ENCODE measurements around the gene EME1. TPM values are rescaled to one million over a fixed set of nuclear protein-coding genes. Genes with fewer than 3 reads are reported as not detected.

EME1 gene
- total and polyA plus RNA-seq, 2 experiments from 2014 or later: 14.4 to 15.9 TPM

DNA sequence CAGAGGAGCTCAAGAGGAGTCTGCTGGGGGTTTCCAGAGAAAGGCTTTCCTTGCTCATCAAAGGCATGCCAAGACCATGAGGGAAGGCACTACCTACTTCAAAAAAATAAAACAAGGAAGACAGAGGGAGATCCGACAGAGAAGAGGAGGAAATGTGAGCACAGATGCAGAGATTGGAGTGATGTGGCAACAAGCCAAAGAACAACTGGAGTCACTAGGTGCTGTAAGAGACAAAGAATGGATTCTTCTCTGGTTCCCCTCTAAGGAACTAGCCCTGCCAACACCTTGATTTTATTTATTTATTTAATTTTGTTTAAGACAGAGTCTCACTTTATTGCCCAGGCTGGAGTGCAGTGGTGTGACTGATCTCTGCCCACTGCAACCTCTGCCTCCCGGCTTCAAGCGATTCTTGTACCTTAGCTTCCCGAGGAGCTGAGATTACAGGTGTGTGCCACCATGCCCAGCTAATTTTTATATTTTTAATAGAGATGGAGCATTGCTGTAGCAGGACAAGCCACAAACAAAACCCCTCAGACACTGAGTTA lies 39.2 kb downstream of the EME1 start:
- H2AFZ ChIP-seq: no peak overlapping the region
- Mint-ChIP-seq H3K4me1 (no peaks in the 10 kb centered on the region; the same call in 2 of the 3 replicates), H3K27ac (no peak overlapping the region), H3K4me3 (no peak overlapping the region), H3K27me3 (ENCODE audit: insufficient read depth, low read depth, poor library complexity) (no peaks in the 10 kb centered on the region), H3K9me3 (no peaks in the 10 kb centered on the region; the same call in 2 of the 3 replicates), H3K36me3 (ENCODE audit: low read depth) (no peaks in the 10 kb centered on the region)
- H3K36me3 ChIP-seq (ENCODE audit: insufficient read depth): no peaks in the 10 kb centered on the region
- ATAC-seq (no peak), DNase-seq (ENCODE audit: low spot score) (no peak)
- no peaks in the 10 kb centered on the region for H3K27me3 ChIP-seq (ENCODE audit: insufficient read depth)
- H3K4me1 ChIP-seq (ENCODE audit: insufficient read depth): no peaks in the 10 kb centered on the region
- H3K4me2 ChIP-seq: no peak overlapping the region
- H3F3A ChIP-seq (replicated peaks; ENCODE audit: low read depth): no peaks in the 10 kb centered on the region
- H3K27ac ChIP-seq (ENCODE audit: low read depth): no peak overlapping the region
- no peaks in the 10 kb centered on the region for H4K20me1 ChIP-seq (replicated peaks; ENCODE audit: insufficient read depth)
- TF ChIP-seq EZH2 (IDR thresholded peaks at IDR 0.05; ENCODE audit: low read depth, unreplicated experiment) (no peak), ZNF462 (CRISPR knock-in tag; IDR thresholded peaks at IDR 0.05) (no peak), REST (IDR thresholded peaks at IDR 0.05; ENCODE audit: unreplicated experiment) (no peak), JUNB (IDR thresholded peaks at IDR 0.05; ENCODE audit: unreplicated experiment) (no peak), STAT1 (IDR thresholded peaks at IDR 0.05; ENCODE audit: unreplicated experiment) (no peak), CREB1 (CRISPR knock-in tag; IDR thresholded peaks at IDR 0.05; ENCODE audit: low read depth) (no peak), NANOG (IDR thresholded peaks at IDR 0.05; ENCODE audit: borderline replicate concordance) (no peak), POLR2AphosphoS5 (IDR thresholded peaks at IDR 0.05; ENCODE audit: low read depth) (no peak), EZH2phosphoT487 (IDR thresholded peaks at IDR 0.05; ENCODE audit: unreplicated experiment) (no peak), ZNF331 (CRISPR knock-in tag; IDR thresholded peaks at IDR 0.05; ENCODE audit: low read depth) (no peak), ETS1 (IDR thresholded peaks at IDR 0.05) (no peak), ZNF114 (CRISPR knock-in tag; IDR thresholded peaks at IDR 0.05) (no peak)
- TF ChIP-seq, protein P1, sequence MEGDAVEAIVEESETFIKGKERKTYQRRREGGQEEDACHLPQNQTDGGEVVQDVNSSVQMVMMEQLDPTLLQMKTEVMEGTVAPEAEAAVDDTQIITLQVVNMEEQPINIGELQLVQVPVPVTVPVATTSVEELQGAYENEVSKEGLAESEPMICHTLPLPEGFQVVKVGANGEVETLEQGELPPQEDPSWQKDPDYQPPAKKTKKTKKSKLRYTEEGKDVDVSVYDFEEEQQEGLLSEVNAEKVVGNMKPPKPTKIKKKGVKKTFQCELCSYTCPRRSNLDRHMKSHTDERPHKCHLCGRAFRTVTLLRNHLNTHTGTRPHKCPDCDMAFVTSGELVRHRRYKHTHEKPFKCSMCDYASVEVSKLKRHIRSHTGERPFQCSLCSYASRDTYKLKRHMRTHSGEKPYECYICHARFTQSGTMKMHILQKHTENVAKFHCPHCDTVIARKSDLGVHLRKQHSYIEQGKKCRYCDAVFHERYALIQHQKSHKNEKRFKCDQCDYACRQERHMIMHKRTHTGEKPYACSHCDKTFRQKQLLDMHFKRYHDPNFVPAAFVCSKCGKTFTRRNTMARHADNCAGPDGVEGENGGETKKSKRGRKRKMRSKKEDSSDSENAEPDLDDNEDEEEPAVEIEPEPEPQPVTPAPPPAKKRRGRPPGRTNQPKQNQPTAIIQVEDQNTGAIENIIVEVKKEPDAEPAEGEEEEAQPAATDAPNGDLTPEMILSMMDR (conservative IDR thresholded peaks at IDR 0.05; ENCODE audit: low read depth in 2 of 2): no peak
- H3K4me3 ChIP-seq: no peak overlapping the region
- H3K79me2 ChIP-seq (replicated peaks; ENCODE audit: insufficient read depth): no peaks in the 10 kb centered on the region
- H3K9me2 ChIP-seq (ENCODE audit: insufficient read depth): no peaks in the 10 kb centered on the region
